ENCODE measurements around the gene YAP1.

DNA sequence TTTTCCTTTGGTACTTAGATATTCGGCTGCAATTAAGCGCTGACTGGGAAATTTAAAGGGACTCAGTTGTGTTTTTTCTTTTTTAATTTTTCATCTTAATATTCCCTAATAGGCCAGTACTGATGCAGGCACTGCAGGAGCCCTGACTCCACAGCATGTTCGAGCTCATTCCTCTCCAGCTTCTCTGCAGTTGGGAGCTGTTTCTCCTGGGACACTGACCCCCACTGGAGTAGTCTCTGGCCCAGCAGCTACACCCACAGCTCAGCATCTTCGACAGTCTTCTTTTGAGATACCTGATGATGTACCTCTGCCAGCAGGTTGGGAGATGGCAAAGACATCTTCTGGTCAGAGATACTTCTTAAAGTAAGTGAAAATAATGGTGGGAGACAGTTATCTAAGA lies 3.8 kb downstream of the YAP1 start:
- TF ChIP-seq CTCF (conservative IDR thresholded peaks at IDR 0.05 in 1 of 2, IDR thresholded peaks at IDR 0.05 in 1 of 2; ENCODE audit: low read depth in 1 of 2, low read length in 2 of 2) (no peak), EZH2 (IDR thresholded peaks at IDR 0.05; ENCODE audit: low read length, missing control alignments) (no peak)
